Stomach (tissue), 9 donors: ENCODE measurements around the gene CACNA1G. TPM values are rescaled to one million over a fixed set of nuclear protein-coding genes. Genes with fewer than 3 reads are reported as not detected.

ENCODE experiments used
- DNase-seq, 2 donors: peaks; one replicate each; pipeline versions ENCODE4 v3.0.0 to v3.0.0-alpha.2; 2013 to 2019
- H3K27ac ChIP-seq, 5 donors: fragments of 200-600 bp in 4 of 5; sonication (generic) in 4 of 5; one replicate each; pipeline ENCODE4 v1.5.1; 2013 to 2019; ENCODE audit warnings: mild to moderate bottlenecking in 1 of 5, moderate library complexity in 1 of 5
- H3K27me3 ChIP-seq, 3 donors: fragments of 200-600 bp; sonication (generic); one replicate each; pipeline ENCODE4 v1.5.1; 2017 to 2019; ENCODE audit warnings: mixed run types in 1 of 3
- H3K36me3 ChIP-seq, 4 donors: fragments of 200-600 bp; sonication (generic); 1 replicate in 3 of 4; 2 replicates in 1 of 4; pipeline ENCODE4 v1.5.1; 2016 to 2019
- H3K4me1 ChIP-seq, 4 donors: fragments of 200-600 bp; sonication (generic); one replicate each; pipeline ENCODE4 v1.5.1; 2016 to 2019
- H3K4me3 ChIP-seq, 4 donors: fragments of 200-600 bp; sonication (generic) in 3 of 4; one replicate each; pipeline ENCODE4 v1.5.1; 2016 to 2019; ENCODE audit warnings: mild to moderate bottlenecking in 1 of 4
- H3K9me3 ChIP-seq, 4 donors: fragments of 200-600 bp; sonication (generic); one replicate each; pipeline ENCODE4 v1.5.1; 2016 to 2019
- CTCF ChIP-seq, 7 experiments: fragments of 450-650 bp in 4 of 7; fragments of 200-600 bp in 3 of 7; sonication (generic) in 3 of 7; IDR thresholded peaks; one replicate each; pipeline ENCODE4 v1.5.1; 2016 to 2019; ENCODE audit warnings: antibody characterized with exemption in 7 of 7, control low read depth in 2 of 7, mild to moderate bottlenecking in 1 of 7
- EP300 ChIP-seq: sonication (generic); formaldehyde crosslinking; IDR thresholded peaks from one replicate; pipeline ENCODE4 v1.6.1; 2017; ENCODE audit warnings: antibody characterized with exemption
- POLR2A ChIP-seq, 4 donors: fragments of 450-650 bp; IDR thresholded peaks; one replicate each; pipeline ENCODE4 v1.6.1; 2016; ENCODE audit warnings: antibody characterized with exemption in 4 of 4, control low read depth in 2 of 4, mild to moderate bottlenecking in 1 of 4, moderate library complexity in 1 of 4
- POLR2AphosphoS5 ChIP-seq, 3 donors: sonication (generic); formaldehyde crosslinking; IDR thresholded peaks; one replicate each; pipeline ENCODE4 v1.6.1; 2016; ENCODE audit warnings: antibody characterized with exemption in 3 of 3
- WGBS, 5 donors: extraction: QIAGEN DNeasy Blood & Tissue Kit in 3 of 5; methylation state at CpG; one replicate each; pipeline versions ENCODE4 v1.1.5 to v1.1.7; 2013 to 2018; 5-methylcytosine and 5-hydroxymethylcytosine counted together
- intact Hi-C: fragments of 100-400 bp; cut with DNase I; formaldehyde crosslinking; loops from one replicate; pipeline ENCODE4 v1.15.1; 2023; ENCODE audit warnings: low total_unique reads
- polyA plus RNA-seq, 3 donors: library from polyadenylated mRNA; stranded (reverse); fragments of 200-250 nt; gene quantifications; one replicate each; pipeline ENCODE4 v1.2.3, GENCODE V29; 2013
- total RNA-seq, 5 donors: library from RNA; depleted of rRNA; stranded (reverse); fragments of >200 nt; gene quantifications; one replicate each; pipeline versions ENCODE4 v1.1.0 to v1.2.3, GENCODE V29; 2014 to 2016
- donor health status: healthy with polysubstance abuse.
- donor health status: Bipolar disorder and iron deficiency.
- donor health status: healthy.

Gene CACNA1G
- total and polyA plus RNA-seq, 8 donors: 0.06 to 3.7 (median 1.1) TPM; not detected in 4

- H3K27me3 ChIP-seq: no peaks in the 10 kb centered on the region
- no peaks in the 10 kb centered on the region for H3K36me3 ChIP-seq
- TF ChIP-seq POLR2A (IDR thresholded peaks at IDR 0.05) (no peak), CTCF (IDR thresholded peaks at IDR 0.05) (no peak), POLR2AphosphoS5 (IDR thresholded peaks at IDR 0.05) (no peak), EP300 (no peak)
- H3K4me1 ChIP-seq: peaks cover 16 to 21% (median 18%) of the 10 kb centered on the region in 4 donors
- 33 to 56% (median 49%) methylated on average over 6 to 10 of the region's 10 CpGs for WGBS, 5 donors
- no peak overlapping the region for H3K27ac ChIP-seq
- no peaks in the 10 kb centered on the region for H3K9me3 ChIP-seq
- H3K4me3 ChIP-seq: no peak overlapping the region
- peak; percentile 49 to 86 for DNase-seq
- intact Hi-C loops: no loop called here
Observed at GRCh38 chr17:50593321-50593720, 32.8 kb downstream of the CACNA1G start.

DNA sequence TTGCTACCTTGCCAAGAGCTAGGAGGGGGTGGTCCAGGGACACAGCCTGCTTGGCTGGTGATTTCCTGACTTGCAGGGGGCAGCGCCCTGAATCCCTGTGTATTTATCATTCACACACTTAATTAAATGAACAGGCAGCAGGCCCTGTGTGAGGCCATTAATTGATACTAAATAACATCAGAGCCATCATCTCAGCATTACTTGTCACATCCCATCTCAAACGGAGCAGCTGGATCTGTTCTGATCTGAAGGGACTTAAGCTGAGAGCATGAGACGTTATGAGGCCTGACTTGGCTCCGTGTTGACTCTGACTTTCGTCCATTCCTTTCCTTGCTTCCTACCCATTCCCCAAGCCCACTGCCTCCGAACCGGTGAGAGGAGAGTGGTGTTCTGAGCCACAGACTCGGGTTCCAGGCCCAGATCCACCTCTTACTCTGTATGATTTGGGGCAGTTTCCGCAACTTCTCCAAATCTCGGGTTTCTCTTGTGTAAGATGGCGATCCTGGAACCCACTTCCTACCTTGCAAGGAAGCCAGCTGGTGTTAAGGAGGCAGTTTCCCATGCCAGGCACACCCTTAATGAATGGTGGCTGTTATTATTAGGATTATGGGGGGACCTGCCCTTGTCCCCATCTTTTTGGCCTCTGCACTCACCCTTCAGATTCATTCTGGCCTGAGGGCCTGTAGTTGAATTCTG lies 33.8 kb downstream of the CACNA1G start:
- TF ChIP-seq CTCF (IDR thresholded peaks at IDR 0.05) (no peak), EP300 (no peak)
- 84 to 86% (median 85%) methylated on average over 11 of the region's 11 CpGs for WGBS, 5 donors
- peaks cover 7 to 11% (median 9%) of the 10 kb centered on the region in 4 donors for H3K4me1 ChIP-seq

DNA sequence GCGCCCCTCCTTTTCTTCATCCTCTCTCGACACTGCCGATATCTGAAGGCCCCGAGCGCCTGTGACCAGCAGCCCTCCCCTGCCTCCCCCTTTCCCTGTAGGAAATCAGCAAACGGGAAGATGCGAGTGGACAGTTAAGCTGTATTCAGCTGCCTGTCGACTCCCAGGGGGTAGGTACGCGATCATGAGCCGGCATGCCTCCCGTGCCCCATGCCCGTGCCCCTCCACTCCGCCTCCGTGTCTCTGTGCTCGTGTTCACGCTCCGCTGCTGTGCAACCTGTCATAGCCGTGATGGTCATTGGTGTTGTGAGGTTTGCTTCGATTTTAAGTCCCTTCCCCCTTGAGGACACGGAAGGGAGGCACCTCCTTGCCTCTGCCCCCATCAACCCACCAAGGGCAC lies 34.4 kb downstream of the CACNA1G start:
- 90 to 93% (median 91%) methylated on average over 21 of the region's 21 CpGs for WGBS, 5 donors
- Histone ChIP-seq H3K9me3 (no peaks in the 10 kb centered on the region), H3K27ac (no peak overlapping the region), H3K36me3 (no peaks in the 10 kb centered on the region), H3K4me3 (no peak overlapping the region), H3K27me3 (no peaks in the 10 kb centered on the region), H3K4me1 (peaks cover 2 to 5% (median 4%) of the 10 kb centered on the region in 4 donors)
- TF ChIP-seq CTCF (IDR thresholded peaks at IDR 0.05) (no peak), POLR2A (IDR thresholded peaks at IDR 0.05) (no peak), EP300 (no peak)
- no peak for DNase-seq
- intact Hi-C loops: no loop called here

More for the DNA sequence above, 33.8 kb downstream of the CACNA1G start:
- Histone ChIP-seq H3K27me3 (no peaks in the 10 kb centered on the region), H3K4me3 (no peak overlapping the region), H3K9me3 (no peaks in the 10 kb centered on the region), H3K27ac (no peak overlapping the region), H3K36me3 (no peaks in the 10 kb centered on the region)
- intact Hi-C loops: no loop called here
- DNase-seq: no peak

- no peaks in the 10 kb centered on the region for H3K27me3 ChIP-seq
- peak in 1 of 2 donors; percentile 39 for DNase-seq
- no peak overlapping the region for H3K27ac ChIP-seq
- H3K4me1 ChIP-seq: no peaks in the 10 kb centered on the region
- TF ChIP-seq POLR2AphosphoS5 (IDR thresholded peaks at IDR 0.05): no peak
- TF ChIP-seq CTCF (IDR thresholded peaks at IDR 0.05): peak in 1 of 7 experiments; percentile 23
- no peak for TF ChIP-seq EP300
- no peak for TF ChIP-seq POLR2A (IDR thresholded peaks at IDR 0.05)
- no peaks in the 10 kb centered on the region for H3K9me3 ChIP-seq
- 67 to 85% (median 68%) methylated on average over 25 to 34 of the region's 34 CpGs for WGBS, 5 donors
- no peaks in the 10 kb centered on the region for H3K36me3 ChIP-seq
- H3K4me3 ChIP-seq: no peak overlapping the region
- intact Hi-C loops: no loop called here
Observed at GRCh38 chr17:50596191-50597037, 35.9 kb downstream of the CACNA1G start.
